HG02938 (cell line): ENCODE data around the gene MUC2.
"Not testable (repeated sequence)": the region's sequence is repeated elsewhere in the genome, so short reads cannot be mapped to it uniquely, and the experiment has no call there.

Source experiments
- ATAC-seq: cut with Tn5 transposase; IDR thresholded peaks from one replicate; pipeline ENCODE4 v1.9.1; 2021; ENCODE audit warnings: mild to moderate bottlenecking, moderate library complexity; ENCODE audit not compliant: unreplicated experiment

MUC2 gene

GRCh38 chr11:1102996-1103395, 28.3 kb downstream of the MUC2 start:
- ATAC-seq = no peak

GRCh38 chr11:1103401-1104360, 29.0 kb downstream of the MUC2 start:
- ATAC-seq = no peak

- ATAC-seq = no peak
Observed at GRCh38 chr11:1104411-1105182, 29.9 kb downstream of the MUC2 start.

GRCh38 chr11:1105183-1105565, 30.5 kb downstream of the MUC2 start:
- no peak for ATAC-seq

GRCh38 chr11:1106387-1106786, 31.7 kb downstream of the MUC2 start:
- no peak for ATAC-seq

GRCh38 chr11:1107316-1108245, 32.9 kb downstream of the MUC2 start:
- ATAC-seq = no peak

- ATAC-seq = no peak
Observed at GRCh38 chr11:1108246-1108900, 33.7 kb downstream of the MUC2 start.

- ATAC-seq = no peak
Observed at GRCh38 chr11:1109101-1109917, 34.6 kb downstream of the MUC2 start.

- ATAC-seq = no peak
Observed at GRCh38 chr11:1109918-1110705, 35.4 kb downstream of the MUC2 start.

- ATAC-seq = no peak
Observed at GRCh38 chr11:1111545-1112212, 37.0 kb downstream of the MUC2 start.

GRCh38 chr11:1112351-1113191, 37.9 kb downstream of the MUC2 start:
- ATAC-seq = no peak

- ATAC-seq = no peak
Observed at GRCh38 chr11:1113405-1114201, 38.9 kb downstream of the MUC2 start.

GRCh38 chr11:1115292-1115691, 40.6 kb downstream of the MUC2 start:
- ATAC-seq = not testable (repeated sequence)

- ATAC-seq = no peak
Observed at GRCh38 chr11:1116104-1116503, 41.4 kb downstream of the MUC2 start.

GRCh38 chr11:1116666-1117390, 42.2 kb downstream of the MUC2 start:
- ATAC-seq = no peak

- no peak for ATAC-seq
Observed at GRCh38 chr11:1117992-1118391, 43.3 kb downstream of the MUC2 start.
